ENCODE data around the gene NVL. TPM values are rescaled to one million over a fixed set of nuclear protein-coding genes. Genes with fewer than 3 reads are reported as not detected.

NVL gene
- total RNA-seq, 1 experiment from 2014 or later, result 81.5 TPM

DNA sequence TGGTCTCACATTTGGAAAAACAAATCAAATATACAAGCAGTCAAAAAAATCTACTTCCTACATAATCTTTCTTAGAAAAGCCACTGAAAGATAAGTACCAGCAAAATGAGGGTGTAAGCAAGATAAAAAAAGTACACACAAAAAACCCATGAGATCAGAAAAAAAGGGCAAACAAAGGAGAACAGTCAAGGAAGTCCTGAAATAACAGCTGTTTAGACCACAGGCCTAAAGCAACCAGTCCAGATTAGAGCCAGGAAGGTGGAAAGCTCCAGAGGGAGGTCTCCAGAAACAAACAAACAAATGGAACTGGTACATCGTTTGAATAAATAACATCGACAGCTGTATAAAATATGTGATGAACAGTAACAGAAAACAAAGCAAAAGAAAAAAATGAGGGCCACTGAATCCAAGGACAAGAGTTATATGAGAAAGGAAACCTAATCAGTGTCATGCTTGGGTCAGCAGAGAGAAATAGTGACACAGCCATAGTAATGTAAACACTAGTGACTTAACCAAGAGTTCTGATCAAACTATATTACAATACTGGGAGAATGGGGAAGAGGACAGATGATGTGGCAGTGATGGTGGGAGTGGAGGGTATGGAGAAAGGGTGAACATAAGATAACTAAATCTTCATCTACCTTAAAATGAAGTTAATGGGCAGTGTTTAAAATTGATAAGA, 67.5 kb downstream of the NVL start:
- H3K27ac Mint-ChIP-seq (ENCODE audit: low read depth, unreplicated experiment), result no peak overlapping the region

GRCh38 chr1:224259986-224260385, 70.0 kb downstream of the NVL start:
- no TSS peak for BruUV-seq (replicated peaks)
- H3K4me1 Mint-ChIP-seq (ENCODE audit: insufficient read depth, unreplicated experiment), result no peaks in the 10 kb centered on the region
- intact Hi-C loops (cut with micrococcal nuclease), result no loop called here
- H3K27me3 Mint-ChIP-seq (ENCODE audit: insufficient read depth, unreplicated experiment), result no peaks in the 10 kb centered on the region
- ChIA-PET CTCF (interaction anchor here (0.7 to 1.6 kb wide), 5 partner anchors 9 to 723 kb away, joined by 3 read pairs; no protein-coding TSS in a partner anchor), POLR2A (interaction anchor here (1.1 to 2.4 kb wide), 2 partner anchors 12 to 36 kb away, joined by 3 to 7 read pairs; no protein-coding TSS in a partner anchor)
- H3K4me3 Mint-ChIP-seq (ENCODE audit: unreplicated experiment), result no peak overlapping the region
- H3K27ac Mint-ChIP-seq (ENCODE audit: low read depth, unreplicated experiment), result no peak overlapping the region
- TF ChIP-seq, protein P1, sequence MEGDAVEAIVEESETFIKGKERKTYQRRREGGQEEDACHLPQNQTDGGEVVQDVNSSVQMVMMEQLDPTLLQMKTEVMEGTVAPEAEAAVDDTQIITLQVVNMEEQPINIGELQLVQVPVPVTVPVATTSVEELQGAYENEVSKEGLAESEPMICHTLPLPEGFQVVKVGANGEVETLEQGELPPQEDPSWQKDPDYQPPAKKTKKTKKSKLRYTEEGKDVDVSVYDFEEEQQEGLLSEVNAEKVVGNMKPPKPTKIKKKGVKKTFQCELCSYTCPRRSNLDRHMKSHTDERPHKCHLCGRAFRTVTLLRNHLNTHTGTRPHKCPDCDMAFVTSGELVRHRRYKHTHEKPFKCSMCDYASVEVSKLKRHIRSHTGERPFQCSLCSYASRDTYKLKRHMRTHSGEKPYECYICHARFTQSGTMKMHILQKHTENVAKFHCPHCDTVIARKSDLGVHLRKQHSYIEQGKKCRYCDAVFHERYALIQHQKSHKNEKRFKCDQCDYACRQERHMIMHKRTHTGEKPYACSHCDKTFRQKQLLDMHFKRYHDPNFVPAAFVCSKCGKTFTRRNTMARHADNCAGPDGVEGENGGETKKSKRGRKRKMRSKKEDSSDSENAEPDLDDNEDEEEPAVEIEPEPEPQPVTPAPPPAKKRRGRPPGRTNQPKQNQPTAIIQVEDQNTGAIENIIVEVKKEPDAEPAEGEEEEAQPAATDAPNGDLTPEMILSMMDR (IDR thresholded peaks at IDR 0.05; ENCODE audit: unreplicated experiment), result no peak
- no peak for DNase-seq (ENCODE audit: unreplicated experiment)
- H3K9me3 Mint-ChIP-seq (ENCODE audit: unreplicated experiment), result no peaks in the 10 kb centered on the region
- peaks cover 25% of the 10 kb centered on the region for H3K36me3 Mint-ChIP-seq (ENCODE audit: insufficient read depth, unreplicated experiment)

More for the DNA sequence above, 67.5 kb downstream of the NVL start:
- Mint-ChIP-seq H3K4me1 (ENCODE audit: insufficient read depth, unreplicated experiment) (no peaks in the 10 kb centered on the region), H3K4me3 (ENCODE audit: unreplicated experiment) (no peak overlapping the region), H3K36me3 (ENCODE audit: insufficient read depth, unreplicated experiment) (peaks cover 42% of the 10 kb centered on the region), H3K27me3 (ENCODE audit: insufficient read depth, unreplicated experiment) (no peaks in the 10 kb centered on the region), H3K9me3 (ENCODE audit: unreplicated experiment) (no peaks in the 10 kb centered on the region)
- intact Hi-C loops (cut with micrococcal nuclease), result no loop called here
- no peak for DNase-seq (ENCODE audit: unreplicated experiment)
- CTCF ChIA-PET, result interaction anchor here (0.6 to 1.3 kb wide), 8 partner anchors 11 to 374 kb away, joined by 3 read pairs; partner anchors contain the start of genes CNIH4 and WDR26
- no TSS peak for BruUV-seq (replicated peaks)
- POLR2A ChIA-PET, result interaction anchor here (0.8 to 1.0 kb wide), 4 partner anchors 9 to 569 kb away, joined by 3 to 4 read pairs (median 3); no protein-coding TSS in a partner anchor
- TF ChIP-seq, protein P1 (IDR thresholded peaks at IDR 0.05; ENCODE audit: unreplicated experiment), result no peak

DNA sequence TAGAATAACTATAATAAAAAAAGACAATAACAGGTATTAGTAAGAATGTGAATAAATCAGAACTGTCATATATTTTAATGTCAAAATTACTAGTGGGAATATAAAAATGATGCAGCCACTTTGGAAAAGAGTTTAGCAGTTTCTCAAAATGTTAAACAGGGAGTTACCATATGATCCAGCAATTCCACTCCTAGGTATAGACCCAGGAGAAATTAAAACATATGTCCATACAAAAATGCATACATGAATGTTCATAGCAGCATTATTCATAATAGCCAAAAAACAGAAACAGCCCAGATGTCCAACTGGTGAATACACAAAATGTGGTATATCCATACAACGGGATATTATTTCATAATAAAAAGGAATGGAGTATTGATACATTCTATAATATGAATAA, 71.6 kb downstream of the NVL start:
- intact Hi-C loops (cut with micrococcal nuclease), result no loop called here
- Mint-ChIP-seq H3K4me3 (ENCODE audit: unreplicated experiment) (no peak overlapping the region), H3K36me3 (ENCODE audit: insufficient read depth, unreplicated experiment) (peaks cover 21% of the 10 kb centered on the region), H3K9me3 (ENCODE audit: unreplicated experiment) (no peaks in the 10 kb centered on the region), H3K27me3 (ENCODE audit: insufficient read depth, unreplicated experiment) (no peaks in the 10 kb centered on the region), H3K4me1 (ENCODE audit: insufficient read depth, unreplicated experiment) (no peaks in the 10 kb centered on the region), H3K27ac (ENCODE audit: low read depth, unreplicated experiment) (no peak overlapping the region)
- TF ChIP-seq, protein P1 (IDR thresholded peaks at IDR 0.05; ENCODE audit: unreplicated experiment), result no peak
- BruUV-seq (replicated peaks), result no TSS peak
- CTCF ChIA-PET, result interaction anchor here (1.2 kb wide), 1 partner anchor 17 kb away, joined by 3 read pairs; no protein-coding TSS in a partner anchor
- POLR2A ChIA-PET, result no interaction called here
- no peak for DNase-seq (ENCODE audit: unreplicated experiment)

- POLR2A ChIA-PET, result interaction anchor here (0.5 to 1.1 kb wide), 7 partner anchors 12 to 141 kb away, joined by 3 to 6 read pairs (median 4); no protein-coding TSS in a partner anchor
- H3K36me3 Mint-ChIP-seq (ENCODE audit: insufficient read depth, unreplicated experiment), result peaks cover 20% of the 10 kb centered on the region
- no peak overlapping the region for H3K27ac Mint-ChIP-seq (ENCODE audit: low read depth, unreplicated experiment)
- CTCF ChIA-PET, result interaction anchor here (0.6 to 1.2 kb wide), 6 partner anchors 10 to 150 kb away, joined by 3 read pairs; no protein-coding TSS in a partner anchor
- intact Hi-C loops (cut with micrococcal nuclease), result no loop called here
- H3K4me3 Mint-ChIP-seq (ENCODE audit: unreplicated experiment), result no peak overlapping the region
- H3K27me3 Mint-ChIP-seq (ENCODE audit: insufficient read depth, unreplicated experiment), result no peaks in the 10 kb centered on the region
- H3K9me3 Mint-ChIP-seq (ENCODE audit: unreplicated experiment), result no peaks in the 10 kb centered on the region
- no TSS peak for BruUV-seq (replicated peaks)
- DNase-seq (ENCODE audit: unreplicated experiment), result no peak
- TF ChIP-seq, protein P1 (IDR thresholded peaks at IDR 0.05; ENCODE audit: unreplicated experiment), result no peak
- peaks cover 6% of the 10 kb centered on the region for H3K4me1 Mint-ChIP-seq (ENCODE audit: insufficient read depth, unreplicated experiment)
Observed at GRCh38 chr1:224256640-224257039, 73.3 kb downstream of the NVL start.
